Activated CD8-positive, alpha-beta memory T cell treated with anti-CD3 and anti-CD28 coated beads, Interleukin-2, amount 10 ng/mL, durations not matched to agents 7 days and 5 days (primary cell): Measurements from ENCODE around the gene TFDP1. TPM values are rescaled to one million over a fixed set of nuclear protein-coding genes. Genes with fewer than 3 reads are reported as not detected.
"Not testable (repeated sequence)": the region's sequence is repeated elsewhere in the genome, so short reads cannot be mapped to it uniquely, and the experiment has no call there.

ENCODE experiments used
- ATAC-seq: fragments of 150-1000 bp; cut with Tn5 transposase; one replicate; pipeline ENCODE4 v1.10.0; 2021; ENCODE audit warnings: moderate library complexity
- CTCF ChIA-PET: fragments of 350-600 bp; sonication (Branson Sonifier 250); formaldehyde crosslinking; loops from one replicate; lab custom pipeline; 2021; ENCODE audit warnings: antibody characterized with exemption; lab: Charles Lee
- DNase-seq: peaks from one replicate; pipeline ENCODE4 v3.0.0-alpha.2; 2020
- H3K27ac Mint-ChIP-seq: one replicate; pipeline ENCODE4 v1.8.0; 2021; ENCODE audit warnings: mild to moderate bottlenecking, mixed read lengths
- H3K27me3 Mint-ChIP-seq: one replicate; pipeline ENCODE4 v1.8.0; 2021; ENCODE audit warnings: mixed read lengths
- H3K36me3 Mint-ChIP-seq: one replicate; pipeline ENCODE4 v1.8.0; 2021; ENCODE audit warnings: mild to moderate bottlenecking, mixed read lengths
- H3K4me1 Mint-ChIP-seq: one replicate; pipeline ENCODE4 v1.8.0; 2021; ENCODE audit warnings: mixed read lengths
- H3K4me3 Mint-ChIP-seq: one replicate; pipeline ENCODE4 v1.8.0; 2021; ENCODE audit warnings: mild to moderate bottlenecking, moderate library complexity, mixed read lengths
- H3K9me3 Mint-ChIP-seq: one replicate; pipeline ENCODE4 v1.8.0; 2022; ENCODE audit warnings: low read depth, mixed read lengths
- total RNA-seq, 2 experiments: library from RNA; stranded (reverse); gene quantifications; one replicate each; pipeline ENCODE4 v1.2.3, GENCODE V29; 2021

TFDP1 gene
- total RNA-seq, 2 experiments from 2014 or later, result 168 to 175 TPM

DNA sequence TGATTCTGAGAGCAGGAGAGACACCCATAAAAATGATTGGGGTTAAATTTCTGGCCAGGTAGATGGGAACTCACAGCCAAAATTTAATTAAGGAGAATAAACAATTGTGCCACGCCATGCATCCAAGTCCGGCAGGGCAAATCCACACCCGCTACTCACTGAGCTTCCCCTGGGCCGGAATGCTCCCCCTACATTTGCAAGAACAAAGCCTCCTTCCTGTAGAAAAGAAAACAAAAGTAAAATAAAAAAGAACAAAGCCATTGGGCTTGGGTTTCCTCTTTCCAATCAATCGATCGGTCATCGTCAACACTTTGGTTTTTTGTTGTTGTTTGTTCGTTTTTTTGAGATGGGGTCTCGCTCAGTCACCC lies 30.2 kb upstream of the TFDP1 start:
- H3K27me3 Mint-ChIP-seq, result no peaks in the 10 kb centered on the region
- peak; percentile 12 for DNase-seq
- H3K27ac Mint-ChIP-seq, result no peak overlapping the region
- ATAC-seq, result no peak
- H3K4me3 Mint-ChIP-seq, result no peak overlapping the region
- H3K9me3 Mint-ChIP-seq, result no peaks in the 10 kb centered on the region
- no peaks in the 10 kb centered on the region for H3K4me1 Mint-ChIP-seq
- H3K36me3 Mint-ChIP-seq, result no peaks in the 10 kb centered on the region
- CTCF ChIA-PET, result no interaction called here

DNA sequence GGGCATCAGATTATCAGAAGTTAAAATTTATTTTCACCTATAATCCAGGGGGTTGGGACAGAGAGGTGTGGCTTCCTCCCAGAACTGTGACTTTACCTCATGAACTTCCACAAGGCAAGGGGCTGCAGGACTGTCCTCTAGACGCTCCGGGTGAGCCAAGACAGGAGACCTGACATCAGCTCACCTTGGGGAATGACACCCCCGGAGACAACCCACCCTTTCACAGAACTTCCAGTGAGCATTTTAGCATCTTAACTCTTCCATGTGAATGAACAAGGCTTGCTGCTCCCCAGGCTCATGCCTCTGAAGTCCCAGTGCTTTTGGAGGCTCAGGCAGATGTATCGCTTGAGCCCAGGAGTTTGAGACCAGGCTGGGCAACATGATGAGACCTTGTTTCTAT lies 29.4 kb upstream of the TFDP1 start:
- no peak for ATAC-seq
- Mint-ChIP-seq H3K36me3 (no peaks in the 10 kb centered on the region), H3K4me3 (no peak overlapping the region), H3K27ac (no peak overlapping the region), H3K27me3 (no peaks in the 10 kb centered on the region), H3K9me3 (no peaks in the 10 kb centered on the region), H3K4me1 (no peaks in the 10 kb centered on the region)
- peak; percentile 33 for DNase-seq
- CTCF ChIA-PET, result interaction anchor here (0.7 kb wide), 1 partner anchor 72 kb away, joined by 4 read pairs; no protein-coding TSS in a partner anchor

DNA sequence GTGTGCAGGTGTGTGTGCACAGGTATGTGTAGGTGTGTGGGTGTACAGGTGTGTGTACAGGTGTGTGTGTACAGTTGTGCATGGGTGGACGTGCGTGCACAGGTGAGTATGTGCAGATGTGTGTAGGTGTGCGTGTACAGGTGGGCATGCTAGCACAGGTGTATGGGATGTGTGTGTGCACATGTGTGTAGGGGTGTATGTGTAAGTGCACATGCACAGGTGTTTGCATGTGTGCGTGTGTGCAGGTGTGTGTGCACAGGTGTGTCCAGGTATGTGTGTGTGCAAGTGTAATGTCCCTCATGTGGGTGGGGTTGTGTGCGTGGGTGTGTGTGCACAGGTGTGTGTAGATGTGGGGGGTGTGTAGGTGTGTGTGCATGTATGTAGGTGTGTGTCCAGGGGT lies 27.5 kb upstream of the TFDP1 start:
- CTCF ChIA-PET, result no interaction called here
- no peak for ATAC-seq
- no peaks in the 10 kb centered on the region for H3K27me3 Mint-ChIP-seq
- H3K36me3 Mint-ChIP-seq, result no peaks in the 10 kb centered on the region
- DNase-seq, result peak; percentile 28
- no peak overlapping the region for H3K4me3 Mint-ChIP-seq
- no peaks in the 10 kb centered on the region for H3K4me1 Mint-ChIP-seq
- H3K27ac Mint-ChIP-seq, result no peak overlapping the region
- H3K9me3 Mint-ChIP-seq, result no peaks in the 10 kb centered on the region

DNA sequence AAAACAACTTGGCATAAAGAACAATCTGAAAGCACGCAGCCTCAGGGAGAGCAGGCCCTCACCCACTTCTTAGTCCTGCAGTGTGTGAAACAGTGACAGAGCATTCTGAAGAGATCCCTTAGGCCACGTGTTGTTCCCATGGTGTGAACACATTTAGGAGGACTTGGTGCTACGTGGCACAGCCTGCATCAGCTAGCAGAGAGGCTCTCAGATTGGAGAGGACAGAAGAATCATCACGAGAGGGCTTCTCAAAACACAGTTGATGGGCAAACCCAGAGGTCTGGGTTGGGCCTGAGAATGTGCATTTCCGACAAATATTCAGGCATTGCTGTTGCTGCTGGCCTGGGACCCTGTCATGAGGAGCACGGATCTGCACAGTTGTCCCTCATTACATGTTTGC lies 26.1 kb upstream of the TFDP1 start:
- Mint-ChIP-seq H3K27ac (no peak overlapping the region), H3K4me3 (no peak overlapping the region), H3K36me3 (no peaks in the 10 kb centered on the region), H3K27me3 (peaks cover 4% of the 10 kb centered on the region), H3K4me1 (peaks cover 1% of the 10 kb centered on the region), H3K9me3 (no peaks in the 10 kb centered on the region)
- ATAC-seq (no peak), DNase-seq (no peak)
- CTCF ChIA-PET, result no interaction called here

DNA sequence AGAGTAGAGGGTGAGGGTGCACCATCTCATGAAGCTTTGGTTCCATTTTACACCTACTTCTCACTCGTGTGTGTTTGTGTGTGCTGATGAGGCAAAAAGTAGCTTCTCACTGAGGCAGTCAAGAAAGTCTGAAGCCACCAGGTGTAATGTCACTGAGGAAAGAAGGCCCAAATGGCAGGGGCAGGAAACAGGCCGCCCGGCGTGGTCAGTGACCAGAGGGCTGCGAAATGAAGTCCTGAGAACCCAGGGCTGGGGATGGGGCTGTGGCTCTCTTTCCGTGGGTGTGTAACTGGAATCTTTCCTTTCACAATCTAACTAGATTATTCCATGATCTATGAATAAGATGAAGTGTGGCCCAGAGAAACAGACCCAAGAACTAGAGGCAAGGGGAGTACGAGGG lies 25.5 kb upstream of the TFDP1 start:
- no peak for DNase-seq
- H3K27me3 Mint-ChIP-seq, result peaks cover 5% of the 10 kb centered on the region
- peaks cover 1% of the 10 kb centered on the region for H3K4me1 Mint-ChIP-seq
- no peaks in the 10 kb centered on the region for H3K36me3 Mint-ChIP-seq
- CTCF ChIA-PET, result no interaction called here
- no peak overlapping the region for H3K4me3 Mint-ChIP-seq
- ATAC-seq, result no peak
- no peak overlapping the region for H3K27ac Mint-ChIP-seq
- no peaks in the 10 kb centered on the region for H3K9me3 Mint-ChIP-seq

DNA sequence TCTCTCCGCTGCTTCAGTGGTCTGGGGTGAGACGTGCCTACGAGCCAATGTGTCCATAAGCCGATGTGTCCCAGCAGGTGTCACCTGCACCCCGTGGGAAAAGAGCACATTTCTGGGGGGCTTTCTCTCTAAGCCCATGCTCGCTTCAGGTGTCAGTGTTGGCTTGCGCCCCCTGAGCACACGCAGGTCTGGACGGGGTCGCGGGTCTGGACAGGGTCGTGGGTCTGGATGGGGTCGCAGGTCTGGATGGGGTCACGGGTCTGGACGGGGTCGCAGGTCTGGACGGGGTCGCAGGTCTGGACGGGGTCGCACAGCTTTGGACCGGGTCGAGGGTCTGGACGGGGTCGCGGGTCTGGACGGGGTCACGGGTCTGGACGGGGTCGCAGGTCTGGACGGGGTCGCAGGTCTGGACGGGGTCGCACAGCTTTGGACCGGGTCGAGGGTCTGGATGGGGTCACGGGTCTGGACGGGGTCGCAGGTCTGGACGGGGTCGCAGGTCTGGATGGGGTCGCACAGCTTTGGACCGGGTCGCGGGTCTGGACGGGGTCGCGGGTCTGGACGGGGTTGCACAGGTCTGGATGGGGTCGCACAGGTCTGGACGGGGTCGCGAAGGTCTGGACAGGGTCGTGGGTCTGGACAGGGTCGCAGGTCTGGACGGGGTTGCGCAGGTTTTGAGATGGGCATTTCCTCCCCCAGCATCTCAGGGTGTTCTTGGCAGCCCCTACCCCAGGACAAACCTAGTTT lies 24.5 kb upstream of the TFDP1 start:
- CTCF ChIA-PET, result no interaction called here
- H3K9me3 Mint-ChIP-seq, result no peaks in the 10 kb centered on the region
- H3K4me1 Mint-ChIP-seq, result peaks cover 1% of the 10 kb centered on the region
- H3K36me3 Mint-ChIP-seq, result no peaks in the 10 kb centered on the region
- ATAC-seq (no peak), DNase-seq (peak; percentile 35)
- H3K4me3 Mint-ChIP-seq, result no peak overlapping the region
- no peak overlapping the region for H3K27ac Mint-ChIP-seq
- peaks cover 5% of the 10 kb centered on the region for H3K27me3 Mint-ChIP-seq

DNA sequence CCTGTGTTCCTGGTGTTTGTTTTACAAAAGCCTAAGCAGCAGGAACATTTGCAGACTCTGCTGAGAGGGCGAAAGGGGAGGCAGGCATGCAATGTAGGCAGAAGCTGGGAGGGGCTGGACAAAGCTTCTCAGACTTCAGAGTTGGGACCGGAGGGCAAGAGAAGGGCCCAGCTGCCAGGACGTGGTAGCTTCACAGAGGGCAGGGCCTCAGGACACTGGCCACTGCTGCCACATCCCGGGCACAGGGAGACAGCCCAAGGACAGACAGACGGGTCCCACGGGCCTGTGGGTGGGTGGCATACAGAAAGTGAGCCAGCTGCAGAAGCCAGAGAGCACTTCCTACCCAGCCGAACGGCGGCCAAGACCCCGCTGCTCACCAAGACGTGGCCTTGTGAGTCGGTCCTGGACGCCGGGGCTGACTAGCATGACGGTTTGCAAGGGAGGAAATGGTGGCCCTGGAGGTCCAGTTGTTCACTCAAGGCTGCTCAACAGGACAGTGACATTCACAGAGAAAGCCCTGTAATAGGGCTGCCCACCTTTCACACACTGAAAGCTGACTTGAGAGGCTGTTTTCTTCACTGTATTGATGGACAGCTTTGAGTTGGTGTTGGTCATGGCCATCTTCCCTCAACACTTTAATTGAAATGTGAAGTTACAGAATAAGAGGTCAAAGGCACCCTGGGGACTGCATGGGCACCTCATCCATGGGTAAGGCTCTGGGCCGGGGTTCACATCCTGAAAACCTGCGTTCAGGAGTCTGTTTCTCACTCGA lies 23.7 kb upstream of the TFDP1 start:
- H3K9me3 Mint-ChIP-seq, result no peaks in the 10 kb centered on the region
- H3K4me1 Mint-ChIP-seq, result peaks cover 1% of the 10 kb centered on the region
- DNase-seq (peak; percentile 38), ATAC-seq (no peak)
- CTCF ChIA-PET, result interaction anchor here (0.9 to 2.3 kb wide), 5 partner anchors 9 to 618 kb away, joined by 3 to 9 read pairs (median 3); partner anchors contain the start of gene DCUN1D2
- no peak overlapping the region for H3K27ac Mint-ChIP-seq
- H3K36me3 Mint-ChIP-seq, result no peaks in the 10 kb centered on the region
- peaks cover 5% of the 10 kb centered on the region for H3K27me3 Mint-ChIP-seq
- H3K4me3 Mint-ChIP-seq, result no peak overlapping the region

DNA sequence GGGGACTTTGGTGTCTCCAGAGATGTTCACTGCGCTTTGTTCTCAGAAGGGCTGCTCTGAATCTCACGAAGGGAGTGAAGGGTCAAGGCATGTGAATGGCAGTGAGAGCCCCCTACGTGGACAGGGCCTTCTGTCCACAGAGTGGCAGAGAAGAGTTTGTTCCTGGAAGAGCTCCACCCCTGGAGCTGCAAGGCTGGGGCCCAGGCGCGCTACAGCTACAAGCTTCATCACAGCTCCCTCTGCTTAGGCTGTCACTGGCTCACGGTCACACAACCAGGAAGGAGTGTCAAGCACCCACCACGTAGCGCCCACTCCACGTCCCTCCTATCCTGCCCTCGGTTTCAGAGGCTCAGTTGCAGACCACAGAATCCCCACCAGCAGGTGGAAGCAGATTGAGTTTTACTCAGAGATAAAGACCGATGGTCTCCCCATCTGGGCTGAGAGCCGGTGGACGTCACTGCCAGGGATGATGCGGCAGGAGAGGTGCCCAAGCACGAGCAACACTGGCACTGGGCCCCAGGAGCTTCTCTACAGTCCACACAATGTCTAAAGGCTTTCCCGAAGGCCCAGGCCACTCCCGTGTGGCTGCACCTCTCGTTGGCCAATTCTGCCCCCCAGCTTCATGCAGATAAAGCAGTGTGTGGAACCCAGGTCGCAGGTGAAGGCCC lies 23.0 kb upstream of the TFDP1 start:
- no peaks in the 10 kb centered on the region for H3K36me3 Mint-ChIP-seq
- H3K27ac Mint-ChIP-seq, result no peak overlapping the region
- DNase-seq (peak; percentile 28), ATAC-seq (no peak)
- CTCF ChIA-PET, result interaction anchor here (0.8 to 2.3 kb wide), 14 partner anchors 9 to 623 kb away, joined by 3 to 9 read pairs (median 3); partner anchors contain the start of gene DCUN1D2
- H3K4me1 Mint-ChIP-seq, result peaks cover 1% of the 10 kb centered on the region
- H3K27me3 Mint-ChIP-seq, result peaks cover 7% of the 10 kb centered on the region
- H3K9me3 Mint-ChIP-seq, result no peaks in the 10 kb centered on the region
- no peak overlapping the region for H3K4me3 Mint-ChIP-seq

DNA sequence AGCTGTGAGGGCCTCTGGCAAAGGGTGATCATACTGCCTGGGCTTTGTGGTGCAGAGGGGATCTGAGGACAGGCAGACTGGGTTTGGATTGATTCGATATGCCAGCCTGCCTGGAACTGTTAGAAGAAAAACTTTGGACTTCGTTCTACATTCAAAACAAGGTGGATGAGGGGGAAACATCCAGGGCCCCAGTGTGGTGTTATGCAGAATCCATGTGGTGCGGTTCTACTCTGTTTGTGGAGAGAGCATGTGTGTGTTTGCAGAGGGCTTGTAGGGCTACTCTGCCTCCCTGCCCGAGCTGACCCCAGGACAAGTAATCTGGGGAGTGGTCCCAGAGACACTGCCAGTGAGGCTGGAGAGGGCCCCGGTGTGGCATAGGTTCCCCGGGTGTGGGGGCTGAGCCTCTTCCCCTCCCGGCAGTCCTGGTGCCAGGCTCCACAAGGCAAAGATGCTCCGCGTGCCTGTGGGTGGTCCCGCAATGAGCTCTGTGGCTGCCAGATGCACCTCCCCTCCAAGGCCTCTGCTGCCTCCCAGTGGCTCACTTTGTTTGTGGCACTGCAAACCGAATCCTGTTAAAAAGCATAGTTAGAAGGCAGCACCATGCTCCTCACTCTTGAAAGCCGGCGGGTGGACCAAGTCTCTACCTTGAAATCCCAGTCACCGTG lies 22.3 kb upstream of the TFDP1 start:
- no peaks in the 10 kb centered on the region for H3K9me3 Mint-ChIP-seq
- no peak overlapping the region for H3K4me3 Mint-ChIP-seq
- CTCF ChIA-PET, result interaction anchor here (0.8 to 2.3 kb wide), 13 partner anchors 10 to 624 kb away, joined by 3 to 9 read pairs (median 3); no protein-coding TSS in a partner anchor
- peaks cover 1% of the 10 kb centered on the region for H3K4me1 Mint-ChIP-seq
- DNase-seq (peak; percentile 74), ATAC-seq (peak; percentile 81)
- peaks cover 10% of the 10 kb centered on the region for H3K27me3 Mint-ChIP-seq
- no peaks in the 10 kb centered on the region for H3K36me3 Mint-ChIP-seq
- H3K27ac Mint-ChIP-seq, result no peak overlapping the region

DNA sequence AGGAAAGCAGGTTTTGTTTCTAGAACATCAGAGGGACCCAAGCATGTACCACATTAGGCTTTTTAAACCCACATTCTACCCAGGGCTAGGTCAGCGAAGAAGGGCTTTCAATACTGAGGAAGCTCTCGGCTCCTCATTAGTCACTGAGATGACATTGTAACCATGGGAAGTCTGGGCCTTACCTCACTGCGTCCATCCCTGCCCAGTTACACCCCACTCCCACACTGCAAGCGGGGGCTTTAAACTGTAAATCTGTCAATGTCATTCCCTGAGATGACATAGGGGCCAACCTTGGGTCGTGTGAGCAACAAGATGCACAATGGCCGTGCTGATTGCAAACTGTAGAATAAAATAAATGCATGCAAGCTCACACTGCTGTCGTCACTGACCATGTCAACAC lies 21.7 kb upstream of the TFDP1 start:
- Mint-ChIP-seq H3K27me3 (peaks cover 13% of the 10 kb centered on the region), H3K36me3 (no peaks in the 10 kb centered on the region), H3K4me3 (no peak overlapping the region), H3K4me1 (peaks cover 1% of the 10 kb centered on the region), H3K27ac (no peak overlapping the region), H3K9me3 (no peaks in the 10 kb centered on the region)
- no peak for ATAC-seq
- CTCF ChIA-PET, result interaction anchor here (0.9 to 2.3 kb wide), 11 partner anchors 14 to 624 kb away, joined by 3 to 9 read pairs (median 3); no protein-coding TSS in a partner anchor
- peak; percentile 33 for DNase-seq

DNA sequence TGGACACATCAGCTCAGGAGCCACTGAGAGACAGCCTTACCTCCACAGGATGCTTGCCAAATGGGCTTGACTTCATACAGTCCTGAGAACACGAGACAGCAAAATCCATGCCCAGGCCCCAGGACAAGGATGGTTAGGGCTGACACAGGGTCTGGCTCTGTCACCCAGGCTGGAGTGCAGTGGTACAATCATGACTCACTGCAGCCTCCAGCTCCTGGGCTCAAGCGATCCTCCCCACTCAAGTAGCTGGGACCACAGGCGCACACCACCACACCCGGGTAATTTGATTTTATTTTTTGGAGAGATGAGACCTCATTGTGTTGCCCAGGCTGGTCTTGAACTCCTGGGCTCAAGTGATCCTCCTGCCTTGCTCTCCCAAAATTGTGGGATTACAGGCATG lies 21.0 kb upstream of the TFDP1 start:
- H3K9me3 Mint-ChIP-seq, H3K27ac Mint-ChIP-seq, ATAC-seq, H3K36me3 Mint-ChIP-seq, H3K4me3 Mint-ChIP-seq, H3K4me1 Mint-ChIP-seq: not testable (repeated sequence)
- peaks cover 18% of the 10 kb centered on the region for H3K27me3 Mint-ChIP-seq
- CTCF ChIA-PET, result interaction anchor here (1.8 kb wide), 1 partner anchor 14 kb away, joined by 7 read pairs; no protein-coding TSS in a partner anchor
- peak; percentile 35 for DNase-seq

DNA sequence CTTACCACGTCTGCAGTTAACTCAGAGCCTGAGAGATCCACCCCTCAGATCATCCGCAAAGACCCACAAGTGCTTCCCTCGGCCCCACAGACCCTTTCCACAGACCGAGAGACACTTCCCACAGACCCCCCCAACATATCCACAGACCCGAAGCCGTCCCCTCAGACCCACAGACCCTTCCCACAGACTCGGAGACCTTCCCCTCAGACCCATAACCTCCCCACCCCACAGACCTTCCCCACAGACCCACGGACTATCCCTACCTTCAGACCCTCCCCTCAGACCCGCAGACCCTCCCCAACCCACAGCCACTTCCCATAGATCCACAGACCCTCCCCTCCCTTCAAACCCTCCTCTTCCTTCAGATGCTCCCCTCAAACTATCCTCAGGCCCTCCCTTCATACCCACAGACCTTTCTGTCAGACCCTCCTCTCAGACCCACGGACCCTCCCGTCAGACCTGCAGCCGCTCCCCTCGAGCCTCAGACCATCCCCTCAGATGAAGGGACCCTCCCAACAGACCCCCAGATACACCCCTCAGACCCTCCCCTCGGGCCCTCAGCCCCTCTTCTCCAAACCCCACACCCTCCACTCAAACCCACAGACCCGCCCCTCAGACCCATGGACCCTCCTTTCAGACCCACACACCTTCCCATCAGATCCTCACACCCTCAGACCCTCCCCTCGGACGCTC lies 20.1 kb upstream of the TFDP1 start:
- no peak for ATAC-seq
- Mint-ChIP-seq H3K9me3 (no peaks in the 10 kb centered on the region), H3K27ac (no peak overlapping the region), H3K4me1 (peaks cover 1% of the 10 kb centered on the region), H3K36me3 (no peaks in the 10 kb centered on the region), H3K27me3 (peaks cover 26% of the 10 kb centered on the region), H3K4me3 (no peak overlapping the region)
- DNase-seq, result peak; percentile 37
- CTCF ChIA-PET, result no interaction called here
